Spinal cord (tissue), 10 donors: ENCODE measurements around the gene USP31. TPM values are rescaled to one million over a fixed set of nuclear protein-coding genes. Genes with fewer than 3 reads are reported as not detected.
A peak's percentile ranks its signal among the peaks of the same experiment; 100 is the strongest.

Experiments
- DNase-seq, 6 donors: peaks; one replicate each; pipeline versions ENCODE4 v3.0.0 to v3.0.0-alpha.2; 2013 to 2015; ENCODE audit warnings: low spot score in 6 of 6, low read depth in 4 of 6
- H3K27ac ChIP-seq: one replicate; pipeline ENCODE4 v1.5.1; 2013; ENCODE audit warnings: low read depth, low read length, control low read depth
- H3K27me3 ChIP-seq: one replicate; pipeline ENCODE4 v1.6.1; 2013; ENCODE audit warnings: low read length; ENCODE audit not compliant: control insufficient read depth, insufficient read depth
- H3K36me3 ChIP-seq: one replicate; pipeline ENCODE4 v1.6.1; 2013; ENCODE audit warnings: low read length; ENCODE audit not compliant: control insufficient read depth, insufficient read depth
- H3K4me1 ChIP-seq: one replicate; pipeline ENCODE4 v1.6.1; 2013; ENCODE audit warnings: low read length; ENCODE audit not compliant: control insufficient read depth, insufficient read depth
- H3K4me3 ChIP-seq: one replicate; pipeline ENCODE4 v1.5.1; 2013; ENCODE audit warnings: low read depth, low read length, control low read depth
- H3K9me3 ChIP-seq: one replicate; pipeline ENCODE4 v1.6.1; 2013; ENCODE audit warnings: low read length; ENCODE audit not compliant: control insufficient read depth, insufficient read depth
- WGBS: methylation state at CpG from one replicate; pipeline ENCODE4 v1.1.5; 2013; ENCODE audit warnings: missing lambda C conversion rate; ENCODE audit not compliant: insufficient coverage; 5-methylcytosine and 5-hydroxymethylcytosine counted together
- polyA plus RNA-seq, 2 donors: library from polyadenylated mRNA; unstranded; fragments of 120-200 nt; gene quantifications; one replicate each; pipeline ENCODE4 v1.2.1, GENCODE V29; 2013; ENCODE audit not compliant: insufficient read length in 2 of 2
- total RNA-seq, 2 donors: library from RNA; depleted of rRNA in 1 of 2; stranded (reverse); fragments of 120-200 nt in 1 of 2; fragments of >200 nt in 1 of 2; gene quantifications; one replicate each; pipeline versions ENCODE4 v1.2.3 to v1.2.4, GENCODE V29; 2013 to 2014
- donor health status: healthy.

USP31 gene
- total and polyA plus RNA-seq, 4 donors, result 10.7 to 22.5 (median 12.6) TPM

- H3K4me3 ChIP-seq, result no peak overlapping the region
- no peak for DNase-seq
- H3K36me3 ChIP-seq, result no peaks in the 10 kb centered on the region
- H3K27me3 ChIP-seq, result no peaks in the 10 kb centered on the region
- H3K27ac ChIP-seq, result no peak overlapping the region
- 92% methylated on average over 3 of the region's 5 CpGs for WGBS
- peaks cover 17% of the 10 kb centered on the region for H3K4me1 ChIP-seq
- H3K9me3 ChIP-seq, result no peaks in the 10 kb centered on the region
Observed at GRCh38 chr16:23137818-23138217, 11.4 kb downstream of the USP31 start.

GRCh38 chr16:23137256-23137655, 12.0 kb downstream of the USP31 start:
- no peaks in the 10 kb centered on the region for H3K36me3 ChIP-seq
- H3K4me3 ChIP-seq, result no peak overlapping the region
- no peaks in the 10 kb centered on the region for H3K9me3 ChIP-seq
- H3K27ac ChIP-seq, result no peak overlapping the region
- no CpG with 5 or more reads among the region's 2 CpGs for WGBS
- DNase-seq, result no peak
- H3K4me1 ChIP-seq, result peaks cover 15% of the 10 kb centered on the region
- H3K27me3 ChIP-seq, result no peaks in the 10 kb centered on the region

DNA sequence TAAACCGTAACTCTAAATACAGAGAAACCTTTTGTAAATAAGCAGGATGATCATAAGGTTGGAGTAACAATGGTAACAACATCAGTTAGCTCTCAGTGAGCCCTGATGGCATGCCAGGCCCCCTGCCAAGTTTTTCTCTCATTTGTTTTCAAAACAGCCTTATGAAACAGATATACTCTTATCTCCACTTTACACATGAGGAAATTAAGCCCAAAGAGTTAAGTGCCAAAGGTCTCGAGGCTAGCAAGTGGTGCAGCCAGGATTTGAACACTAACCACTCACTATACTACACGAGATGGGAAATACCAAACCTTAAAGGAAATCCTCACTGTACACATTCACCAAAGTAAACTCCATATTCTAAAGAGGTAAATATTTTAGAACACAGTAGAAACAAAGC, 15.0 kb downstream of the USP31 start:
- Histone ChIP-seq H3K4me1 (peaks cover 12% of the 10 kb centered on the region), H3K9me3 (no peaks in the 10 kb centered on the region), H3K36me3 (no peaks in the 10 kb centered on the region), H3K27ac (no peak overlapping the region), H3K4me3 (no peak overlapping the region), H3K27me3 (no peaks in the 10 kb centered on the region)
- 40% methylated on average over 1 of the region's 3 CpGs for WGBS
- peak in 1 of 6 donors; percentile 42 for DNase-seq

GRCh38 chr16:23132775-23133463, 16.3 kb downstream of the USP31 start:
- DNase-seq, result peak in 2 of 6 donors; percentile 49 to 57
- 61% methylated on average over 7 of the region's 11 CpGs for WGBS
- Histone ChIP-seq H3K36me3 (no peaks in the 10 kb centered on the region), H3K27me3 (no peaks in the 10 kb centered on the region), H3K4me1 (peaks cover 12% of the 10 kb centered on the region), H3K4me3 (no peak overlapping the region), H3K9me3 (no peaks in the 10 kb centered on the region), H3K27ac (peak overlapping the region; percentile 69)

GRCh38 chr16:23131931-23132621, 17.2 kb downstream of the USP31 start:
- Histone ChIP-seq H3K4me1 (peaks cover 12% of the 10 kb centered on the region), H3K36me3 (no peaks in the 10 kb centered on the region), H3K4me3 (no peak overlapping the region), H3K9me3 (no peaks in the 10 kb centered on the region), H3K27me3 (no peaks in the 10 kb centered on the region), H3K27ac (peak overlapping the region; percentile 70)
- peak in 2 of 6 donors; percentile 39 to 44 for DNase-seq
- WGBS, result 73% methylated on average over 2 of the region's 7 CpGs

- DNase-seq, result peak in 1 of 6 donors; percentile 10
- no peaks in the 10 kb centered on the region for H3K9me3 ChIP-seq
- WGBS, result no CpG with 5 or more reads among the region's 1 CpG
- H3K27me3 ChIP-seq, result no peaks in the 10 kb centered on the region
- no peaks in the 10 kb centered on the region for H3K36me3 ChIP-seq
- H3K27ac ChIP-seq, result peak overlapping the region; percentile 70
- no peak overlapping the region for H3K4me3 ChIP-seq
- peaks cover 12% of the 10 kb centered on the region for H3K4me1 ChIP-seq
Observed at GRCh38 chr16:23131436-23131835, 17.8 kb downstream of the USP31 start.

GRCh38 chr16:23131036-23131435, 18.2 kb downstream of the USP31 start:
- no peaks in the 10 kb centered on the region for H3K27me3 ChIP-seq
- no peak for DNase-seq
- peak overlapping the region; percentile 70 for H3K27ac ChIP-seq
- H3K4me3 ChIP-seq, result no peak overlapping the region
- H3K4me1 ChIP-seq, result peaks cover 12% of the 10 kb centered on the region
- H3K9me3 ChIP-seq, result no peaks in the 10 kb centered on the region
- 78% methylated on average over 1 of the region's 3 CpGs for WGBS
- H3K36me3 ChIP-seq, result no peaks in the 10 kb centered on the region

GRCh38 chr16:23129686-23130085, 19.6 kb downstream of the USP31 start:
- H3K36me3 ChIP-seq, result no peaks in the 10 kb centered on the region
- no peak overlapping the region for H3K4me3 ChIP-seq
- no peaks in the 10 kb centered on the region for H3K9me3 ChIP-seq
- peaks cover 12% of the 10 kb centered on the region for H3K4me1 ChIP-seq
- H3K27me3 ChIP-seq, result no peaks in the 10 kb centered on the region
- no CpG with 5 or more reads among the region's 1 CpG for WGBS
- no peak overlapping the region for H3K27ac ChIP-seq
- no peak for DNase-seq

GRCh38 chr16:23128056-23128455, 21.2 kb downstream of the USP31 start:
- 92% methylated on average over 2 of the region's 5 CpGs for WGBS
- no peaks in the 10 kb centered on the region for H3K27me3 ChIP-seq
- no peaks in the 10 kb centered on the region for H3K9me3 ChIP-seq
- no peak overlapping the region for H3K4me3 ChIP-seq
- H3K4me1 ChIP-seq, result peaks cover 5% of the 10 kb centered on the region
- H3K36me3 ChIP-seq, result no peaks in the 10 kb centered on the region
- DNase-seq, result no peak
- no peak overlapping the region for H3K27ac ChIP-seq

DNA sequence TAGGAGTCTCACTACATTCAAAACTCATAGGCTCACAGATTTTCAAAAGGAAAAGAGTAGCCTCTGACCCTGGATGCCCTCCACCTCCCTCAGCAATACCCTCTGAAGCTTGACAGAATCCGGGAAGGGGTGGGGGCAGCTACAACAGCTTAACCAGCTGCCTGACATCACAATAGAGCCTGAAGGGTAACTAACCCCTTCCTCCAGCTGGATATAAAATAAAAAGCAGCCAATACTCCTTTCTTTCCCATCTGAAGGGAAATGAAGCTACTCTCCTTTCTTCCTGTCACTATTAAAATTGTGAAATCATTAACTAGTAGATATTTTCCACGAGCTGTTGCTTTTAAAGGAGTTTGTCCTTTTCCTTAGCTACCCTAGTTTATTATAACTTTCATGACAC, 24.0 kb downstream of the USP31 start:
- Histone ChIP-seq H3K4me1 (peaks cover 5% of the 10 kb centered on the region), H3K4me3 (no peak overlapping the region), H3K27ac (no peak overlapping the region), H3K9me3 (no peaks in the 10 kb centered on the region), H3K27me3 (no peaks in the 10 kb centered on the region), H3K36me3 (no peaks in the 10 kb centered on the region)
- WGBS, result no CpG with 5 or more reads among the region's 2 CpGs
- no peak for DNase-seq
